Endometrial microvascular endothelial cells (primary cell): ENCODE measurements around the gene ZNF239. TPM values are rescaled to one million over a fixed set of nuclear protein-coding genes. Genes with fewer than 3 reads are reported as not detected.
"Not testable (repeated sequence)": the region's sequence is repeated elsewhere in the genome, so short reads cannot be mapped to it uniquely, and the experiment has no call there.

Experiments used
- in situ Hi-C: cut with HindIII; loops from 2 replicates; pipeline ENCODE4 v1.10.0; 2017; ENCODE audit warnings: low sequenced_read_pairs, low pct_unique_long_range_greater_than_20kb; ENCODE audit errors: inconsistent ontology term
- total RNA-seq: library from RNA; depleted of rRNA; stranded (reverse); fragments of >200 nt; gene quantifications from one replicate; pipeline ENCODE4 v1.2.3, GENCODE V29; 2015; ENCODE audit errors: inconsistent ontology term

The ZNF239 gene
- total RNA-seq, 1 donor from 2014 or later, result 4.7 TPM

GRCh38 chr10:43585981-43586729 lies 11.7 kb upstream of the ZNF239 start:
- in situ Hi-C loops, result no loop called here

- in situ Hi-C loops, result no loop called here
Observed at GRCh38 chr10:43585046-43585445, 10.6 kb upstream of the ZNF239 start.

GRCh38 chr10:43584051-43584450 lies 9.6 kb upstream of the ZNF239 start:
- in situ Hi-C loops, result no loop called here

DNA sequence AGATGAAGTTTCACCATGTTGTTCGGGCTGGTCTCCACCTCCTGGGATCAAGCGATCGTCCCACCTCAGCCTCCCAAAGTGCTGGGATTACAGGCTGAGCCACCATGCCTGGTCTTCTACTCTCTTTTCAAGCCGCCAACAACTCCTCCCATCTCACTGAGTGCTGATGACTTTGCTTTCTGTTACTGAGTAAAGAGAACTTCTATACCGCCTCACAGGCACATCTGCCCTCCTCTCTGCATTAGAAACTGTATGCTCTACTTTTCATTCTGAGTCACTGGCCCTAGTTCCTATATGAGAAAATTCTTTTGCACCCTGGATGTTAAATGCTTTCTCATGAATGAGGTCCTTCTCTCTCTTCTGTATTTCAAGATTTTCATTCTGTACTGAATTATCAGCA lies 2.2 kb upstream of the ZNF239 start:
- in situ Hi-C loops, result no loop called here

DNA sequence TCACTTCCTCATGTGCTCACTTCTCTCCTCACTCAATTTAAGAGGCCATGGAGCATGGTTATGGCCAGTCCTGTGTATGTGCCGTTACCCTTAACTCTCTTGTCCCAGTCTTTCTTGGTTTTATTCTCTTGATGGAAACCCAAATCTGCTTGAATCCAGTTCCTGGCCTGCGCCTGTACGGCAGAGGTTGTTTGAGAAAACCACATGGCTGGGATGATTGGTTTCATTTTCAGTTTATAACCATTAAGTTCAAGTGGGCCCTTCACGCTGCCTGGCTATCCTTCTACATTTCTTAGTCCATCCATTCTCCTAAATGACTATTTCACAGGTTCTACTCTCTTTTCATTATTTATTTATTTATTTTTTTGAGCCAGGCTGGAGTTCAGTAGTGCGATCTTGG lies 1.6 kb upstream of the ZNF239 start:
- in situ Hi-C loops, result no loop called here

DNA sequence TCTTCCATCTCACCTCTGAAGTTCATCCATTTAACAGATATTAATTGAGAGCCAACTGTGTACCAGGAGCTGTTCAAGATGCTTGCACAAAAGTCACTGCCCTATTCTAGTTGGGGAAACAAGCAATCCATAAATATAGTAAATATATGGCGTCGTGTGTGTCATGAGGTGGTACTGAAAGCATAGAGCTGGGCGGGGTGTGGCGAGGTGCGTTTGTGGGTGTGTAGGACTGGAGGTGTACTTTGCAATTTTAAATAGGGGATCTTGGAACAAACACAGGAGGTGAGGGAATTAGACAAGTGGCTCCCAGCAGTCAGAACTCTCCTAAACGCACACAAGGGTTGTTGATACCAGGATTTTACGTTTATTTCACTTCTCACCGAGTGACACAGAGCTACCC lies 490 bp upstream of the ZNF239 start:
- in situ Hi-C loops, result no loop called here

- in situ Hi-C loops, result no loop called here
Observed at GRCh38 chr10:43573250-43574000, 991 bp downstream of the ZNF239 start.

- in situ Hi-C loops, result no loop called here
Observed at GRCh38 chr10:43570971-43571370, 3.4 kb downstream of the ZNF239 start.

- in situ Hi-C loops, result no loop called here
Observed at GRCh38 chr10:43569681-43570080, 4.7 kb downstream of the ZNF239 start.

GRCh38 chr10:43557214-43557613 lies 17.2 kb downstream of the ZNF239 start:
- in situ Hi-C loops, result no loop called here

DNA sequence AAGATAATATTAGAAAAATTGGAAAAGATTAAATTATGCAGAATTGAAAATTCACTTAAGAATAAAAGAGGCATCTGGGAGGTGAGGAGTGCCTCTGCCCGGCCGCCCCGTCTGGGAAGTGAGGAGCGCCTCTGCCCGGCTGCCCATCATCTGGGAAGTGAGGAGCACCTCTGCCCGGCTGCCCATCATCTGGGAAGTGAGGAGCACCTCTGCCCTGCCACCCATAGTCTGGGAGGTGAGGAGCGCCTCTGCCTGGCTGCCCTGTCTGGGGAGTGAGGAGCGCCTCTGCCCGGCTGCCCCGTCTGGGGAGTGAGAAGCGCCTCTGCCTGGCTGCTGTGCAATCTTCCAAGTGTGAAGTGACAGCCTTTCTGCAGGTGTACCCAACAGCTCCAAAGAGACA lies 30.7 kb downstream of the ZNF239 start:
- in situ Hi-C loops, result not testable (repeated sequence)

DNA sequence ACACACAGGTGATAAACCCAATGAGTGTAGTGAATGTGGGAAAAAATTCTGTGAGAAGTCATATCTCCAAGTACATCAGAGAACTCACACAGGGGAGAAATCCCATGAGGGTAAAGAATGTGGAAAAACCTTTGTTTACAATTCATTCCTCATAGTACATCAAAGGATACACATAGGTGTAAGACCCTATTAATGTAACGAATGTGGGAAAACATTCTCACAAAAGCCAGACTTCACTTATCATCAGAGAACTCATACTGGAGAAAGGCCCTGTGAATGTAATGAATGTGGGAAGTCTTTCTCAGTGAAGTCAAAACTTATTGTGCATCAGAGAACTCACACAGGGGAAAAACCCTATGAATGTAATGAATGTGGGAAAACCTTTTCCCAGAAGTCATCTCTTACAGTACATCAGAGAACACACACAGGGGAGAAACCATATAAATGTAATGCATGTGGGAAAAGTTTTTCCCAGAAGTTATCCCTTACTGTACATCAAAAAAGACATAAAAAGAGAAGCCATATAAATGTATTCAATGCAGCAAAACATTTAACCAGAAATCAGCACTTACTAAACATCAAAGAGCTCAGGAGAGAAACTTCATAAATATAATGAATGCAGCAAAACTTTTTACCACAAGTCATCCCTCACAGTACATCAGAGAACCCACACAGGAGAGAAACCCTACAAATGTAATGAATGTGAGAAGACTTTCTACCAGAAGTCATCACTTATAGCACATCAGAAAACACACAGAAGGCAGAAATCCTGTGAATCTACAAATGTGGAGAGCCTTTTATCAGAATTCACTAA lies 49.8 kb downstream of the ZNF239 start:
- in situ Hi-C loops, result no loop called here

Other genes with a start within 250 kb of the ZNF239 start
- not detected for gene FXYD4, start 203.0 kb downstream of the ZNF239 start, total RNA-seq
- 235 TPM for gene HNRNPF, start 165.4 kb downstream of the ZNF239 start, total RNA-seq
- 0.09 TPM for gene ZNF487, start 137.5 kb downstream of the ZNF239 start, total RNA-seq
- gene ZNF485, start 31.8 kb upstream of the ZNF239 start, total RNA-seq, result 1.8 TPM
- gene ZNF32, start 74.3 kb upstream of the ZNF239 start, total RNA-seq, result 30.2 TPM